Body of pancreas (tissue), 4 donors: ENCODE data around the gene ERC2. TPM values are rescaled to one million over a fixed set of nuclear protein-coding genes. Genes with fewer than 3 reads are reported as not detected.

Source experiments
- ATAC-seq: fragments of 150-250 bp; one replicate; pipeline ENCODE4 v1.9.1; 2016
- DNase-seq, 4 donors: peaks; one replicate each; pipeline ENCODE4 v3.0.0-alpha.2; 2019
- H3K27ac ChIP-seq, 4 donors: fragments of 200-600 bp; sonication (generic); 1 replicate in 3 of 4; 2 replicates in 1 of 4; pipeline versions ENCODE4 v1.5.1 to v1.6.1; 2016 to 2019; ENCODE audit warnings: mild to moderate bottlenecking in 1 of 4, mixed read lengths in 1 of 4, moderate library complexity in 1 of 4
- H3K27me3 ChIP-seq, 2 donors: fragments of 200-600 bp; sonication (generic); one replicate each; pipeline ENCODE4 v1.6.0; 2016; ENCODE audit warnings: mild to moderate bottlenecking in 1 of 2
- H3K36me3 ChIP-seq, 2 donors: fragments of 200-600 bp; sonication (generic); replicated peaks in 1 of 2; 2 replicates each; pipeline ENCODE4 v1.5.1; 2016; ENCODE audit warnings: low read depth in 2 of 2; ENCODE audit not compliant: insufficient read depth in 1 of 2
- H3K4me1 ChIP-seq: fragments of 200-600 bp; sonication (generic); one replicate; pipeline ENCODE4 v1.6.0; 2016
- H3K4me3 ChIP-seq, 2 donors: fragments of 200-600 bp; sonication (generic); 1 replicate in 1 of 2; 2 replicates in 1 of 2; pipeline ENCODE4 v1.5.1; 2016 to 2019
- H3K9me3 ChIP-seq, 3 donors: fragments of 200-600 bp; sonication (generic); 1 replicate in 2 of 3; 2 replicates in 1 of 3; pipeline ENCODE4 v1.5.1; 2016
- CTCF ChIP-seq, 7 experiments: fragments of 450-650 bp in 4 of 7; fragments of 200-600 bp in 3 of 7; sonication (generic) in 3 of 7; IDR thresholded peaks; one replicate each; pipeline ENCODE4 v1.5.1; 2016 to 2019; ENCODE audit warnings: antibody characterized with exemption in 7 of 7
- POLR2A ChIP-seq, 3 donors: fragments of 450-650 bp; IDR thresholded peaks; one replicate each; pipeline ENCODE4 v1.6.1; 2016; ENCODE audit warnings: antibody characterized with exemption in 3 of 3, mild to moderate bottlenecking in 2 of 3
- WGBS, 2 donors: methylation state at CpG; one replicate each; pipeline ENCODE4 v1.1.5; 2017; 5-methylcytosine and 5-hydroxymethylcytosine counted together
- intact Hi-C: fragments of 100-400 bp; cut with DNase I; formaldehyde crosslinking; loops from one replicate; pipeline ENCODE4 v1.15.1; 2023
- total RNA-seq, 2 donors: library from RNA; depleted of rRNA; stranded (reverse); fragments of >200 nt; gene quantifications; one replicate each; pipeline ENCODE4 v1.1.0, GENCODE V29; 2016

ERC2 gene
- total RNA-seq, 2 donors from 2014 or later = 4.0 to 4.7 TPM

- intact Hi-C loops = no loop called here
- Histone ChIP-seq H3K4me3 (no peak overlapping the region), H3K9me3 (no peaks in the 10 kb centered on the region), H3K4me1 (peaks cover 22% of the 10 kb centered on the region), H3K27me3 (no peaks in the 10 kb centered on the region), H3K27ac (no peak overlapping the region), H3K36me3 (no peaks in the 10 kb centered on the region)
- WGBS, 2 donors = 26 to 35% methylated on average over 7 of the region's 7 CpGs
- no peak for ATAC-seq
- TF ChIP-seq POLR2A (IDR thresholded peaks at IDR 0.05) = no peak
- TF ChIP-seq CTCF (IDR thresholded peaks at IDR 0.05) = no peak
- DNase-seq = peak in 1 of 4 donors; percentile 24
Observed at GRCh38 chr3:55491296-55491816, 976.9 kb downstream of the ERC2 start.

- intact Hi-C loops = no loop called here
- Histone ChIP-seq H3K27ac (no peak overlapping the region), H3K27me3 (no peaks in the 10 kb centered on the region), H3K4me3 (no peak overlapping the region), H3K36me3 (no peaks in the 10 kb centered on the region), H3K4me1 (peaks cover 31% of the 10 kb centered on the region), H3K9me3 (no peaks in the 10 kb centered on the region)
- WGBS, 2 donors = 24 to 39% methylated on average over 3 of the region's 3 CpGs
- no peak for TF ChIP-seq POLR2A (IDR thresholded peaks at IDR 0.05)
- TF ChIP-seq CTCF (IDR thresholded peaks at IDR 0.05) = no peak
- DNase-seq (no peak), ATAC-seq (no peak)
Observed at GRCh38 chr3:55490276-55490913, 977.9 kb downstream of the ERC2 start.

GRCh38 chr3:55489798-55490132, 978.5 kb downstream of the ERC2 start:
- ATAC-seq = no peak

GRCh38 chr3:55488398-55489055, 979.7 kb downstream of the ERC2 start:
- Histone ChIP-seq H3K9me3 (no peaks in the 10 kb centered on the region), H3K4me1 (peaks cover 42% of the 10 kb centered on the region), H3K27ac (peak overlapping the region in 3 of 4 donors; percentile 67 to 88 (median 81)), H3K36me3 (no peaks in the 10 kb centered on the region), H3K27me3 (no peaks in the 10 kb centered on the region), H3K4me3 (peak overlapping the region in 1 of 2 donors; percentile 71)
- intact Hi-C loops = no loop called here
- TF ChIP-seq POLR2A (IDR thresholded peaks at IDR 0.05) = peak in 1 of 3 donors; percentile 9
- no peak for TF ChIP-seq CTCF (IDR thresholded peaks at IDR 0.05)
- DNase-seq = peak; percentile 71 to 82 (median 74)
- 0 to 2% methylated on average over 16 to 30 of the region's 30 CpGs for WGBS, 2 donors
- ATAC-seq = peak; percentile 50

More at GRCh38 chr3:55489798-55490132, 978.5 kb downstream of the ERC2 start:
- H3K4me3 ChIP-seq = no peak overlapping the region
- no peaks in the 10 kb centered on the region for H3K27me3 ChIP-seq
- no peaks in the 10 kb centered on the region for H3K36me3 ChIP-seq
- intact Hi-C loops = no loop called here
- no peak for TF ChIP-seq CTCF (IDR thresholded peaks at IDR 0.05)
- TF ChIP-seq POLR2A (IDR thresholded peaks at IDR 0.05) = no peak
- DNase-seq = peak in 2 of 4 donors; percentile 20 to 36
- peaks cover 33% of the 10 kb centered on the region for H3K4me1 ChIP-seq
- WGBS, 2 donors = 20 to 21% methylated on average over 16 to 17 of the region's 17 CpGs
- no peak overlapping the region for H3K27ac ChIP-seq
- H3K9me3 ChIP-seq = no peaks in the 10 kb centered on the region
